Endothelial cell of umbilical vein (primary cell): ENCODE data around the gene FBXL17. TPM values are rescaled to one million over a fixed set of nuclear protein-coding genes. Genes with fewer than 3 reads are reported as not detected.

Experiments used
- BruUV-seq: library from RNA; stranded (reverse); fragments of 400-500 nt; replicated peaks from 2 replicates; lab custom pipeline; 2021; lab: Mats Ljungman, UMichigan
- CTCF ChIA-PET: fragments of 300-600, 350-600 bp; sonication (Branson Sonifier 250); formaldehyde crosslinking; loops from one replicate; lab custom pipeline; 2021; ENCODE audit warnings: antibody characterized with exemption, inconsistent platforms; lab: Charles Lee
- POLR2A ChIA-PET: fragments of 300-600, 350-600 bp; sonication (Branson Sonifier 250); formaldehyde crosslinking; loops from one replicate; lab custom pipeline; 2021; ENCODE audit warnings: antibody characterized with exemption, inconsistent platforms; lab: Charles Lee
- DNase-seq: peaks from one replicate; pipeline ENCODE4 v3.0.0-alpha.2; 2011; ENCODE audit warnings: low read depth, low spot score
- FAIRE-seq: peaks from 2 replicates; lab custom pipeline; 2011; peaks lifted over from hg19 to GRCh38; lab: Jason Lieb, UNC
- H2AFZ ChIP-seq: 2 replicates; pipeline ENCODE4 v1.6.0; 2012; ENCODE audit warnings: low read depth, low read length, control low read depth, inconsistent platforms
- H3K27ac ChIP-seq: 2 replicates; pipeline ENCODE4 v1.5.1; 2011; ENCODE audit warnings: low read depth, mild to moderate bottlenecking, control low read depth, low read length, moderate library complexity; ENCODE audit not compliant: insufficient read depth
- H3K27me3 ChIP-seq, 2 experiments: 2 replicates each; pipeline versions ENCODE4 v1.6.0 to v1.6.1; 2011; ENCODE audit warnings: low read length in 2 of 2, mixed read lengths in 1 of 2; ENCODE audit not compliant: control insufficient read depth in 2 of 2, insufficient read depth in 2 of 2
- H3K36me3 ChIP-seq, 2 experiments: 2 replicates in 1 of 2; 3 replicates in 1 of 2; pipeline ENCODE4 v1.5.1; 2011; ENCODE audit warnings: low read length in 2 of 2, mild to moderate bottlenecking in 1 of 2, moderate library complexity in 1 of 2; ENCODE audit not compliant: control insufficient read depth in 2 of 2, insufficient read depth in 2 of 2; ENCODE audit errors: extremely low read depth in 1 of 2
- H3K4me1 ChIP-seq: 3 replicates; pipeline ENCODE4 v1.5.1; 2011; ENCODE audit warnings: mild to moderate bottlenecking, low read length; ENCODE audit not compliant: control insufficient read depth, insufficient read depth; ENCODE audit errors: extremely low read depth
- H3K4me2 ChIP-seq: 2 replicates; pipeline ENCODE4 v1.6.1; 2011; ENCODE audit warnings: low read length, control low read depth, mixed read lengths; ENCODE audit not compliant: insufficient read depth
- H3K4me3 ChIP-seq, 3 experiments: fragments of 200-600 bp in 1 of 3; sonication (generic), shearing (Covaris generic) in 1 of 3; replicated peaks in 1 of 3; 2 replicates each; pipeline ENCODE4 v1.5.1; 2011 to 2016; ENCODE audit warnings: control low read depth in 3 of 3, low read length in 3 of 3, mild to moderate bottlenecking in 2 of 3, inconsistent platforms in 1 of 3, low read depth in 1 of 3, moderate library complexity in 1 of 3; ENCODE audit not compliant: insufficient read depth in 1 of 3
- H3K79me2 ChIP-seq: 2 replicates; pipeline ENCODE4 v1.6.0; 2012; ENCODE audit warnings: low read length, inconsistent platforms; ENCODE audit not compliant: control insufficient read depth, insufficient read depth
- H3K9ac ChIP-seq: replicated peaks from 2 replicates; pipeline ENCODE3; 2011; ENCODE audit warnings: low read length, control low read depth; ENCODE audit not compliant: insufficient read depth; ENCODE audit errors: extremely low read depth
- H3K9me1 ChIP-seq: replicated peaks from 3 replicates; pipeline ENCODE4 v1.6.0; 2011; ENCODE audit warnings: mild to moderate bottlenecking, low read length; ENCODE audit not compliant: control insufficient read depth, insufficient read depth; ENCODE audit errors: extremely low read depth
- H3K9me3 ChIP-seq: replicated peaks from 2 replicates; pipeline ENCODE4 v1.5.1; 2012; ENCODE audit warnings: low read length, inconsistent platforms; ENCODE audit not compliant: control insufficient read depth, insufficient read depth
- H4K20me1 ChIP-seq: replicated peaks from 2 replicates; pipeline ENCODE3; 2011; ENCODE audit warnings: mild to moderate bottlenecking, low read length; ENCODE audit not compliant: control insufficient read depth, insufficient read depth; ENCODE audit errors: extremely low read depth
- GATA2 ChIP-seq: IDR thresholded peaks from 2 replicates; pipeline ENCODE4 v1.7.0; 2011; ENCODE audit warnings: low read depth, mild to moderate bottlenecking, moderate library complexity, mixed read lengths, low read length; ENCODE audit not compliant: insufficient read length, insufficient read depth
- MYC ChIP-seq: IDR thresholded peaks from one replicate; pipeline ENCODE4 v1.6.1; 2011; ENCODE audit warnings: mild to moderate bottlenecking, low read depth, low read length
- POLR2A ChIP-seq: IDR thresholded peaks from 2 replicates; pipeline ENCODE4 v1.6.1; 2012; ENCODE audit warnings: low read depth, mild to moderate bottlenecking, control low read depth, low read length
- POLR2AphosphoS5 ChIP-seq: IDR thresholded peaks from 2 replicates; pipeline ENCODE4 v1.6.1; 2012; ENCODE audit warnings: low read depth, mild to moderate bottlenecking, control low read depth, low read length, moderate library complexity; ENCODE audit not compliant: insufficient read depth
- dilution Hi-C: fragments of 300-500 bp; cut with MboI; formaldehyde crosslinking; loops from one replicate; pipeline ENCODE4 v1.15.0; 2019; ENCODE audit warnings: low sequenced_read_pairs; ENCODE audit not compliant: extremely low pct_ligation_motif_present
- intact Hi-C: fragments of 100-400 bp; cut with micrococcal nuclease; formaldehyde crosslinking; loops from one replicate; pipeline ENCODE4 v1.10.0; 2022
- polyA plus RNA-seq, 4 experiments: library from polyadenylated mRNA; depleted of rRNA in 3 of 4; stranded (reverse) in 3 of 4; unstranded in 1 of 4; fragments of >200 nt; gene quantifications; 2 replicates each; pipeline versions ENCODE4 v1.2.1 to v1.2.3, GENCODE V29; 2011 to 2012; ENCODE audit warnings: missing spikeins in 1 of 4
- total RNA-seq: library from RNA; stranded (reverse); gene quantifications from 2 replicates; pipeline ENCODE4 v1.2.3, GENCODE V29; 2021

Gene FBXL17
- total and polyA plus RNA-seq, 2 donors (not counting 3 experiments of a cell fraction or from before 2014, with no cell fraction given), result 2.7 to 8.8 TPM

- dilution Hi-C loops, result no loop called here
- no peak overlapping the region for H3K9ac ChIP-seq
- DNase-seq (no peak), FAIRE-seq (no peak)
- CTCF ChIA-PET, result no interaction called here
- H3K27me3 ChIP-seq, result no peaks in the 10 kb centered on the region
- no peak overlapping the region for H3K4me2 ChIP-seq
- TF ChIP-seq POLR2A, result no peak
- no peak for TF ChIP-seq GATA2
- H3K79me2 ChIP-seq, result no peaks in the 10 kb centered on the region
- POLR2A ChIA-PET, result no interaction called here
- H3K9me3 ChIP-seq, result no peaks in the 10 kb centered on the region
- H3K9me1 ChIP-seq, result no peaks in the 10 kb centered on the region
- no peaks in the 10 kb centered on the region for H3K36me3 ChIP-seq
- no peak overlapping the region for H2AFZ ChIP-seq
- H3K27ac ChIP-seq, result no peak overlapping the region
- H3K4me3 ChIP-seq, result no peak overlapping the region
- intact Hi-C loops, result no loop called here
- BruUV-seq, result no TSS peak
- no peaks in the 10 kb centered on the region for H4K20me1 ChIP-seq
- no peaks in the 10 kb centered on the region for H3K4me1 ChIP-seq
These were observed 210.1 kb downstream of the FBXL17 start for GRCh38 chr5:108171759-108172158.

GRCh38 chr5:108168915-108169314 is 213.0 kb downstream of the FBXL17 start:
- no peak for DNase-seq
- Histone ChIP-seq H3K9ac (no peak overlapping the region), H3K4me2 (no peak overlapping the region), H3K79me2 (no peaks in the 10 kb centered on the region), H3K4me3 (no peak overlapping the region), H3K36me3 (no peaks in the 10 kb centered on the region), H3K27me3 (no peaks in the 10 kb centered on the region), H3K27ac (no peak overlapping the region), H4K20me1 (no peaks in the 10 kb centered on the region), H3K4me1 (no peaks in the 10 kb centered on the region), H3K9me3 (no peaks in the 10 kb centered on the region), H3K9me1 (no peaks in the 10 kb centered on the region), H2AFZ (no peak overlapping the region)
- dilution Hi-C loops (no loop called here), intact Hi-C loops (no loop called here)
- no TSS peak for BruUV-seq
- no peak for FAIRE-seq
- POLR2A ChIA-PET, result no interaction called here
- TF ChIP-seq POLR2AphosphoS5 (no peak), MYC (no peak)
- CTCF ChIA-PET, result no interaction called here
